ENCODE data around the gene USP11.
A peak's percentile ranks its signal among the peaks of the same experiment; 100 is the strongest.

Gene USP11

GRCh38 chrX:47226071-47226470, 6.7 kb upstream of the USP11 start:
- DNase-seq: no peak

- no peak for DNase-seq
Measured at GRCh38 chrX:47226531-47227333, 6.1 kb upstream of the USP11 start.

GRCh38 chrX:47227334-47227583, 5.5 kb upstream of the USP11 start:
- no peak for DNase-seq

GRCh38 chrX:47228550-47229270, 4.1 kb upstream of the USP11 start:
- DNase-seq: no peak

GRCh38 chrX:47229427-47229826, 3.4 kb upstream of the USP11 start:
- no peak for DNase-seq

- DNase-seq: no peak
Measured at GRCh38 chrX:47230136-47230868, 2.5 kb upstream of the USP11 start.

GRCh38 chrX:47231167-47231566, 1.6 kb upstream of the USP11 start:
- no peak for DNase-seq

- no peak for DNase-seq
Measured at GRCh38 chrX:47232197-47232802, 509 bp upstream of the USP11 start.

- peak; percentile 89 for DNase-seq
Measured at GRCh38 chrX:47233333-47234113, 714 bp downstream of the USP11 start.

GRCh38 chrX:47234583-47234982, 1.8 kb downstream of the USP11 start:
- DNase-seq: no peak

- DNase-seq: no peak
Measured at GRCh38 chrX:47235691-47236103, 2.9 kb downstream of the USP11 start.

GRCh38 chrX:47239199-47239598, 6.4 kb downstream of the USP11 start:
- DNase-seq: no peak

GRCh38 chrX:47239898-47240545, 7.2 kb downstream of the USP11 start:
- DNase-seq: no peak

- no peak for DNase-seq
Measured at GRCh38 chrX:47240619-47241018, 7.8 kb downstream of the USP11 start.

GRCh38 chrX:47241201-47242011, 8.6 kb downstream of the USP11 start:
- no peak for DNase-seq

GRCh38 chrX:47242321-47242720, 9.5 kb downstream of the USP11 start:
- no peak for DNase-seq

GRCh38 chrX:47243351-47243750, 10.5 kb downstream of the USP11 start:
- no peak for DNase-seq

GRCh38 chrX:47244676-47245075, 11.9 kb downstream of the USP11 start:
- DNase-seq: no peak

- no peak for DNase-seq
Measured at GRCh38 chrX:47245156-47245555, 12.3 kb downstream of the USP11 start.

- no peak for DNase-seq
Measured at GRCh38 chrX:47247206-47247998, 14.6 kb downstream of the USP11 start.

- DNase-seq: no peak
Measured at GRCh38 chrX:47247999-47248320, 15.2 kb downstream of the USP11 start.
